GM12865 (cell line): Measurements from ENCODE around the gene CFAP70.

Experiments used
- DNase-seq: peaks from one replicate; pipeline ENCODE4 v3.0.0; 2010; ENCODE audit warnings: low read depth
- H3K4me3 ChIP-seq: 2 replicates; pipeline ENCODE4 v1.5.1; 2011; ENCODE audit warnings: mild to moderate bottlenecking, low read depth, low read length, control low read depth
- TF ChIP-seq, protein P1 (sequence below): IDR thresholded peaks from 2 replicates; pipeline ENCODE4 v1.5.1; 2011; ENCODE audit warnings: low read length, control low read depth, low read depth, inconsistent platforms; ENCODE audit not compliant: insufficient read depth; ENCODE audit errors: missing control alignments

CFAP70 gene

DNA sequence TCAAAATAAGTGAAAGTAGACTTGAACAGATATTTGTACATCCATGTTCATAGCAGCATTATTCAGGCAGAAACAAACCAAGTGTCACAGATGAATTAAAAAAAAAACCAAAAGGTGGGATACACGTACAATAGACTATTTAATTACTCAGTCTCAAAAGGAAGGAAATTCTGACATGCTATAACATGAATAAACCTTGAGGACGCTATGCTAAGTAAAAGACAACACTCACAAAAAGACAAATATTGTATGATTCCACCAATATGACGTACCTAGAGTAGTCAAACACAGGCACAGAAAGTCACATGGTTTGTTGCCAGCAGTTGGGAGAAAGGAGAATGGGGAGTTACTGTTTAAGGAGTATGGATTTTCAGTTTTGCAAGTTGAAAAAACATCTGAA lies 18.0 kb upstream of the CFAP70 start:
- no peak overlapping the region for H3K4me3 ChIP-seq
- DNase-seq: no peak
- TF ChIP-seq, protein P1, sequence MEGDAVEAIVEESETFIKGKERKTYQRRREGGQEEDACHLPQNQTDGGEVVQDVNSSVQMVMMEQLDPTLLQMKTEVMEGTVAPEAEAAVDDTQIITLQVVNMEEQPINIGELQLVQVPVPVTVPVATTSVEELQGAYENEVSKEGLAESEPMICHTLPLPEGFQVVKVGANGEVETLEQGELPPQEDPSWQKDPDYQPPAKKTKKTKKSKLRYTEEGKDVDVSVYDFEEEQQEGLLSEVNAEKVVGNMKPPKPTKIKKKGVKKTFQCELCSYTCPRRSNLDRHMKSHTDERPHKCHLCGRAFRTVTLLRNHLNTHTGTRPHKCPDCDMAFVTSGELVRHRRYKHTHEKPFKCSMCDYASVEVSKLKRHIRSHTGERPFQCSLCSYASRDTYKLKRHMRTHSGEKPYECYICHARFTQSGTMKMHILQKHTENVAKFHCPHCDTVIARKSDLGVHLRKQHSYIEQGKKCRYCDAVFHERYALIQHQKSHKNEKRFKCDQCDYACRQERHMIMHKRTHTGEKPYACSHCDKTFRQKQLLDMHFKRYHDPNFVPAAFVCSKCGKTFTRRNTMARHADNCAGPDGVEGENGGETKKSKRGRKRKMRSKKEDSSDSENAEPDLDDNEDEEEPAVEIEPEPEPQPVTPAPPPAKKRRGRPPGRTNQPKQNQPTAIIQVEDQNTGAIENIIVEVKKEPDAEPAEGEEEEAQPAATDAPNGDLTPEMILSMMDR: no peak

DNA sequence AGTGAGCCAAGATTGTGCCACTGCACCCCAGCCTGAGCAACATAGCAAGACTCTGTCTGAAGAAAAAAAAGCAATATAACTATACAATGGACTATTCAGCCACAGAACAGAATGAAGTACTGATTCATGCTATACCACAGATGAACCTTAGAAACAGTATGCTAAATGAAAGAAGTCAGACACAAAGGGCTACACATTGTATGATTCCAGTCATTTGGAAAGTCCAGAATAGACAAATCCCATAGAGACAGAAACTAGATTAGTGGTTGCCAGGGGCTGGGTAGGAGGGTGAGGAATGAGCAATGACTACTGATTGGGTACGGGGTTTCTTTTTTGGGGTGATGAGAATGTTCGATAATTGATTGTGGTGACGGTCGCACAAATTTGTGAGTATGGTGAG lies 9.6 kb upstream of the CFAP70 start:
- no peak overlapping the region for H3K4me3 ChIP-seq
- TF ChIP-seq, protein P1: no peak
- peak; percentile 31 for DNase-seq

DNA sequence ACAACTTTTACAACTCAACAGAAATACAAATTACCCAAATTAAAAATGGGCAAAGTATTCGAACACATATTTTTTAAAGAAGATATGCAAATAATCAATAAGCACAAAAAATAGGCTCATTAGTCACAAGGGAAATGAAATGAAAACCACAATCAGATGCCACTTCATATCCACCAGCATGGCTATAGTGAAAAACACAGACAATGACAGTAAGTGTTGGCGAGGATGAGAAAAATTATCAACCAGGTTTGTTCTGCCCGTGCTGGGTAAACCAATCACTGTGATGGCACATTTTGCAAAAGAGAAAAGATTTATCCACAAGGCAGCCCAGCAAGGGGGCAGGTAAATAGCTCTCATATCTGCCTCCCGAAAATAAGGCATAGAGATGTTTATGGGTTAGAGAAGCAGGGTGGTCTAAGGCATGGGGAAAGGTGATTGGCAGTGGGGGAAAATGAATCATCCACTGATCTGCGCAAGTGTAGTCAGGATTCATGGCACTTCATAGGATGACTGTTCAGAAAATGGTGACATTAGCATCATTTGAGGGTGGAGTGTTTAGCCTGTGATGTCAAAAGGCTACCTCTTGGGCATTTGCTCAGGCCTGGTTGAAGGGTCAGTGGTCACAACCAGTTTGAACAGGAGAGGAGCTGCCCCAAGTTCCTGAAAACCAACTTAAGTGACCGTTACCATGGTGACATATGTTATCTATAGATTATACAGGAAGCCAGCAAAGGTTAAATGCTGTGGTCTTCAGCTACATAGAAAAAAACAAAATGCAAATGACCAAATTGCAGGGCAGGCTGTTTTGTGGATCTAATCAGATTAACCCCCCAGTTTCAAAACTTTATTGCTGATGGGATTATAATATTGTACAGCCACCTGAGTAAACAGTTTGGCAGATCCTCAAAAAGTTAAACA lies 8.0 kb upstream of the CFAP70 start:
- DNase-seq: peak; percentile 80
- TF ChIP-seq, protein P1: no peak
- H3K4me3 ChIP-seq: no peak overlapping the region

DNA sequence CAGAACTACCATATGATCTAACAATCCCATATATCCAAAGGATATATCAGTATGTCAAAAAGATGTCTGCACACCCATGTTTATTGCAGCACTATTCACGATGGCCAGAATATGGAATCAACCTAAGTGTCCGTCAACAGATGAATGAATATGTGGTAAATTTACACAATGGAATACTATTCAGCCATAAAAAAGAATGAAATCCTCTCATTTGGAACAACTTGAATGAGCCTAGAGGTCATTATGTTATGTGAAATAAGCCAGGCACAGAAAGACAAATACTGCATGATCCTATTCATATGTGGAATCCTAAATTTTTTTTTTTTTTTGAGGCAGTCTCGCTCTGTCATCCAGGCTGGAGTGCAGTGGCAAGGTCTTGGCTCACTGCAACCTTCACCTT lies 6.3 kb upstream of the CFAP70 start:
- TF ChIP-seq, protein P1: no peak
- no peak for DNase-seq

DNA sequence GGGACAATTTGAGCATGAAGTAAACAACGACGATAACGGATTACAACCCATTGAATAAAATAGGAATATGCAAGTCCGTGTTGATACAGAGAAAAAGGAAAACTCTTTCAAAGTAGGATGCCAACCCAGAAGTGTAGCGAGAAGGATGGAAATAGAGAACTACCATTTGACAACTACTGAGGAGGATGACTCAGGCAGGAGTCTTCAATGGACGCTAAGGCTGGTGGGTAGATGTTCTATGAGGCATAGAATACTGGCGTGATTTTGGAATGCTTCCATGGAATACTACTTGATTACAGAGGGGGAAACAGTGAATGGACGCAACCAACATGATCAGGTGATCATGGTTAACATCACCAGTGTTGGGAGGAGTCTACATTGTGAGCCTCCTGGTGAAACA lies 828 bp upstream of the CFAP70 start:
- no peak overlapping the region for H3K4me3 ChIP-seq
- no peak for DNase-seq
- TF ChIP-seq, protein P1: no peak

More for the DNA sequence above, 6.3 kb upstream of the CFAP70 start:
- H3K4me3 ChIP-seq: no peak overlapping the region

DNA sequence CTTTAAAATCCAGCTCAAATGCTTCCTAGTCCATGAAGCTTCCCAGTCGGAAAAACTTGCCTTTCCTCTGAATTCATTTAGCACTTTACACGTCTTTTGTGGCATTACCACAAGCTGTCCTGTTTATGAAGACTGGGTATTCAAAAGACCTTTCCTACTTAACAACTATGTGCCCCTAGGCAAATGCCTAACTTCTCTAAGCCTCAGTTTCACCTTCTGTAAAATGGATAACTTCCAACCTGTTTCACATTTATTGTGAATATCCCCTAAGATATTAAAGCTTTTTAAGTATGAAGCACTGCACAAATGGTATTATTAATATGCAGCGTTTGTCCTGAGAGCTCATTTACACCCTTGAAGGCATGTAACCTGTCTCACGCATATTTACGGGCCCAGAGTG lies 843 bp downstream of the CFAP70 start:
- DNase-seq: no peak
- TF ChIP-seq, protein P1: no peak
- H3K4me3 ChIP-seq: peak overlapping the region; percentile 74
